ENCODE results near the gene PPARG.

The PPARG gene

DNA sequence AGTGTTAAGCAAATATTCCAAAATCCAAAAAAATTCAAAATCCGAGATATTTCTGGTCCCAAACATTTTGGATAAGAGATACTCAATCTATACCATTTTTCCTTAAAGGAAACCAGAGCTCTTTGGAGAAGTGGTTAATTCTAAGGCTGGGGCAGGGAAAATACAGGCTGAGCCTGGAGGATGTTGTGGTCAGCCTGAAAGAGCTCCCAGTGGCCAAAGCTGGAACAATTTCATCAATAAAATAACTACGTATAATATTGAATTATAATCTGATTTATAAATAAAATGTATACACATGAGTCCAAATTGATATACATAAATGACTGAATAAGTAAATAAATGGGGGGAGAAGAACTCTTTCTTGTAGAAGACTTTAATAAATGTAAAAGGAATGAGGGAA, 24.6 kb downstream of the PPARG start:
- DNase-seq (ENCODE audit: low spot score) = no peak

- DNase-seq (ENCODE audit: low spot score) = no peak
Observed at GRCh38 chr3:12316253-12316652, 27.4 kb downstream of the PPARG start.

DNA sequence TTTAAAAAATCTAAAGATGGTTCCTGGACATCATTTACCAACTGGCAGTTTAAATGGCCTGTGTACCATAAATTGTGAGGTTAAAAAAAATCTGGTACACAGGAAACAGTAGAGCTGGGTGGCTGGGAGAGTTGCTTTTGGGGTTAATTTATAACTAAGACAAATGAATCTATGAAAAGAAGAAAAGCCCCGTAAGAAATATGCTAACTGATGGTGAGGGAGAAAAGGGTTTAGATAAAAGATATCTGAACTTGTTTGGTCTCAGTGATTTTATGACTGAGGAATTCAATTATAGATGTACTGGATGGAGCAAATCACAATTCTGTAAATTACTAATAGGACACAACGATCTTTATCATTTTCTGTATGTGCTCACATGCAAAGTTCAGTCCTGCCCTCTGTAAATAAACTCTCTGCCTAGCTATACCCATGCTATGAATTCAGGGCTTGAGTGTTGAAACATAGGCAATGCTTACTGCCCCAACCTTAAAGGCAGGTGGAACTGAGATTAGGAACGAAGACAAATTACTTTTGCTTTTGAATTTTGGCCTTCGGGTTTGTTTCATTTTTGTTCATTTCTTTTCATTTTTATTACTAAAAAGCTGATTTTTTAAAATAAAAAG, 28.0 kb downstream of the PPARG start:
- no peak for DNase-seq (ENCODE audit: low spot score)

DNA sequence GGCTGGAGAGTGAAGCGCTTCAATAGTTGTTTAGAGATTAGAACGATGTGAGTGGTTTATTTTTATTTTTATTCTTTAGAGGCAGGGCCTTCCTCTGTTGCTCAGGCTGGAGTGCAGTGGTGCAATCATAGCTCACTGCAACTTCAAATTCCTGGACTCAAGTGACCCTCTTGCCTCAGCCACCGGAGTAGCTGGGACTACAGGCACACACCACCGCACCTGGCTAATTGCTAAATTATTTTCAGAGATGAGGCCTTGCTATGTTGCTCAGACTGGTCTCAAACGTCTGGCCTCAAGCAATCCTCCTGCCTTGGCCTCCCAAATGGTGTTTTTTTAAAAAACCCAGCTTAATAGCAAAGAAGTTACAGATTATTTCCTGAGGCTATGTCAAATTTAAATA, 29.0 kb downstream of the PPARG start:
- DNase-seq (ENCODE audit: low spot score) = no peak

GRCh38 chr3:12318758-12319621, 30.1 kb downstream of the PPARG start:
- DNase-seq (ENCODE audit: low spot score) = no peak

- DNase-seq (ENCODE audit: low spot score) = no peak
Observed at GRCh38 chr3:12321015-12321414, 32.1 kb downstream of the PPARG start.

DNA sequence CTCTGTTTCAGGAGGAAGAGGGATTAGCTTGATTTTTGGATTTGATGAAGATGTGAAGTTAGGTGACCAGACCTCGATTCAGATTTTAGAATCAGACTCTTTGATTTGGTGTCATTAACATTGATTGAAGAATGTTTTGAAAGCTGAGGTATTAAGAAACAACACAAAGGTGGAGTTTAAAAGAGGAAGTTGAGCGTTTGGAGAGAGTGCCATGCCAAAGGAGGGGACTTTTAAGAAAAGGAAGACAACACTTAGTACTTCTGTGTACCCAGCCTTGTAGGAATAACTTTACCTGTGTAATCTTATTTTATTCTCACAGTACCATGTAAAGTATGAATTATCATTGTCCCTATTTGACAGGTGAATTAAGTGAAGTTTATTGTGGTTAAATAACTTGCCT, 34.4 kb downstream of the PPARG start:
- DNase-seq (ENCODE audit: low spot score) = no peak

DNA sequence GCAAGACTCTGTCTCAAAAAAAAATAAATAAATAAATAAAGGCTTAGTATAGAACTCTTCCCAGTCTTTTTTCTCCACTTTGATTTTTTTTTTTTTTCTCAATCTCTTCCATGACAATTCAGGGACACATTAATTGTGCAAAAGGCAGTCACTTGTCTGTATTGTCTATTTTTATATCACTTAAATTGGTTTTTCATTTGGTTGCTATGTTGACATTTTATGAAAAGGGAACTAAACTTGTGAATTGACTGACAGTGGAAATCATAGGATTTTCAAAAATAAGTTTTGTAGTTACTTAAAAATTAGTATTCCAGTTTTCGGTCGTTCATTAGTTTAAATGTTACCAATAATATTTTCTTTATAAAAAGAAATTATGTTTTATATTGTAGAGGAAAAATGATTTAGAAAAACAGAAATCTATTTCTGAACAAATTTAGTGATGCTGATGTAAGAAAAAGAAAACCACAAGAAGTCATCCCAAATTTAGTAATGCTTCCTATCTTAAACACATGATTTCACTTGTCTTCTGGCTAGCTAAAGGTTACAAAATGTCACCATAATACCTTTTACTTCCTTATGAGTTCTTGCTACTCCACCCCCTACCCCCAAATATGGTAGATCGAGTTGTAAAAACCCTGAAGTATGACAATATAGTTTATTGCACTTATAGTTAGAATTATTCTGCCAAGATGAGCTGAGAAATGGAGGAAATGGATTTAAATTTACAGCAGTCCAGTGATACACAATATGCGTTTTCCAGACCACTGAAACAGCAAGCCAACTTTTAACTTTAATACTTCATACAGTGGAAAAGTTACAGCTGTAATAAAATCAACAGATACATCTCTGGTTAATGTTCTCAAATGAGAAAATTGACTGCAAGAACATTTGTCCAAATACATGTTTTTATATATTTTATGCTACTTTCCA, 37.0 kb downstream of the PPARG start:
- DNase-seq (ENCODE audit: low spot score) = no peak

GRCh38 chr3:12327021-12327420, 38.2 kb downstream of the PPARG start:
- no peak for DNase-seq (ENCODE audit: low spot score)

GRCh38 chr3:12328132-12328836, 39.4 kb downstream of the PPARG start:
- DNase-seq (ENCODE audit: low spot score) = no peak

GRCh38 chr3:12328837-12329462, 40.1 kb downstream of the PPARG start:
- DNase-seq (ENCODE audit: low spot score) = no peak

GRCh38 chr3:12334786-12335185, 45.9 kb downstream of the PPARG start:
- no peak for DNase-seq (ENCODE audit: low spot score)

GRCh38 chr3:12335421-12335820, 46.6 kb downstream of the PPARG start:
- DNase-seq (ENCODE audit: low spot score) = no peak

DNA sequence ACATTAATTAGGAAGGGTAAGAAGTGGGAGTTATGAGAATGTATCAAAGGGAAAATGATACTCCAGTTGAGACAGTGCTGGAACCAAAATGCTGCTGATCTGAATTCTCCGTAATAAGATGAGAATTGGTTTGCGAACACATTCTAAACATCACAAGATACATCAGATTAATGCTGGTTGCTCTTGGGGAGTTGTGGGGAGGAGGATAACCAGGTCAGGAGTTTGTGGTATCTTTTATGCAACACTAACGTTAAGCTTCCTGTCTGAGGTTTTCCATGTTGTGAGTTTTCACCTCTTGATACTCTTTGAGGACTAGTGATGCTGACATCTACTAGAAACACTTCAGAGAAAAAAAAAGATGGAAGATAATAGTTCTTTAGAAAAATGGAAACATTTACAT, 47.2 kb downstream of the PPARG start:
- DNase-seq (ENCODE audit: low spot score) = no peak

GRCh38 chr3:12338595-12339546, 50.0 kb downstream of the PPARG start:
- no peak for DNase-seq (ENCODE audit: low spot score)

- DNase-seq (ENCODE audit: low spot score) = no peak
Observed at GRCh38 chr3:12339701-12340480, 51.0 kb downstream of the PPARG start.

- no peak for DNase-seq (ENCODE audit: low spot score)
Observed at GRCh38 chr3:12340506-12340905, 51.6 kb downstream of the PPARG start.

DNA sequence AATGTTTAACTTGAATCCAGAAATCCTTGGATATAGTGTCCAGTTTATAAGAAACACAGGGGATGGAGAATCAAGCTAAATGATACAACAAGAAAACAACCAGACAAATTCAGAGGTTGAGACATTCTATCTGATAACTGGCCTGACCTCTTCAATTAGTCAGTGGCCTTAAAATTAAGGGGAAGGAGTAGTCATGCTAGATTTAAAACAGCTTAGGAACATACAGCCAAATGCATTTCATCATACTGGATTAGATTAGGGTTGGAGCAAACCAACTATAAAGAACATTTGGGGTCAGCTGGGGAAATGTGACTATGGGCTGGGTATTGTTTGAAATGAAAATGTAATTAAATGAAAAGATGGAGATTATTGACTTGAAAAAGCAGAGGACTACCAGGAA, 53.3 kb downstream of the PPARG start:
- no peak for DNase-seq (ENCODE audit: low spot score)

DNA sequence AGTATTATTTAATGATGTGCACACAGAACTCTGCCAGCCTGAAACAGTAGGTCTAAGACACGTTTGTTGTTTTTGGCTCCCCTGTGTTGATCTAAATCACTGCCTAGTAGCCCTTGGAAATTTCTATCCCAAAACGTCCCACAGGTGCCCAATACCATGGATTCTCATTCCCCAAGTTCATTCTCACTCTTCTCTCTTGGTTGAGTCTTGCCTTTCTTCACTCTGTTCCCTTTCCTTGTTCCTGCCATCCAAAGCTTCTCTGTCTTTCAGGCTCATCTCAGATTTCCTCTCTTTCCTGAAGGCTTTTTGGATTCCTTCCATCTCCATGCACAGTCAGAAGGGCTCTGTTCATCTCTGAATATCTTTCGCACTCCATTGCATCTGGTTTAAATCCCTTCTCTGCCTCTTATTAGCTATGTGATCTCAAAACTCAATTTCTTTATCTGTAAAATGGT, 54.2 kb downstream of the PPARG start:
- no peak for DNase-seq (ENCODE audit: low spot score)

Measured in hepatic stellate cell (primary cell).